HEK293 (cell line): ENCODE measurements around the gene IRF2BPL.

Source experiments
- BCL11B ChIP-seq: fragments of 450-650 bp; formaldehyde crosslinking; IDR thresholded peaks from 2 replicates; pipeline ENCODE4 v1.5.1; 2016; ENCODE audit warnings: low read depth, missing biosample characterization, missing genetic modification characterization
- CTCF ChIP-seq: fragments of 450-650 bp; formaldehyde crosslinking; IDR thresholded peaks from 2 replicates; pipeline ENCODE4 v1.5.1; 2016; ENCODE audit warnings: missing biosample characterization, missing genetic modification characterization
- GLIS2 ChIP-seq: fragments of 450-650 bp; formaldehyde crosslinking; IDR thresholded peaks from 2 replicates; pipeline ENCODE4 v1.5.1; 2016; ENCODE audit warnings: missing biosample characterization, missing genetic modification characterization
- HOXA7 ChIP-seq: sonication (generic); formaldehyde crosslinking; IDR thresholded peaks from 2 replicates; pipeline ENCODE4 v1.8.1; 2022; ENCODE audit warnings: missing genetic modification reagents, borderline replicate concordance
- PRDM1 ChIP-seq: fragments of 450-650 bp; formaldehyde crosslinking; IDR thresholded peaks from 2 replicates; pipeline ENCODE4; 2016; ENCODE audit warnings: missing biosample characterization, missing genetic modification characterization
- PRDM2 ChIP-seq: fragments of 450-650 bp; formaldehyde crosslinking; IDR thresholded peaks from 2 replicates; pipeline ENCODE4 v1.5.1; 2016; ENCODE audit warnings: missing biosample characterization, missing genetic modification characterization, borderline replicate concordance
- TCF7L2 ChIP-seq: IDR thresholded peaks from 2 replicates; pipeline ENCODE4 v1.6.1; 2011; ENCODE audit warnings: low read depth, mild to moderate bottlenecking, inconsistent platforms, low read length, moderate library complexity, borderline replicate concordance
- ZFP37 ChIP-seq: fragments of 450-650 bp; formaldehyde crosslinking; IDR thresholded peaks from 2 replicates; pipeline ENCODE4 v1.5.1; 2016; ENCODE audit warnings: missing biosample characterization, missing genetic modification characterization
- ZNF335 ChIP-seq: fragments of 450-650 bp; formaldehyde crosslinking; conservative IDR thresholded peaks from 2 replicates; pipeline ENCODE4 v1.5.1; 2016; ENCODE audit warnings: missing biosample characterization, missing genetic modification characterization
- ZNF48 ChIP-seq: fragments of 450-650 bp; formaldehyde crosslinking; IDR thresholded peaks from 2 replicates; pipeline ENCODE4 v1.5.1; 2016; ENCODE audit warnings: missing biosample characterization, missing genetic modification characterization
- ZNF544 ChIP-seq: fragments of 450-650 bp; formaldehyde crosslinking; IDR thresholded peaks from 2 replicates; pipeline ENCODE4 v1.5.0; 2017; ENCODE audit warnings: missing biosample characterization, missing genetic modification characterization
- ZNF747 ChIP-seq: fragments of 450-650 bp; formaldehyde crosslinking; IDR thresholded peaks from 2 replicates; pipeline ENCODE4 v1.5.1; 2016; ENCODE audit warnings: missing biosample characterization, missing genetic modification characterization

DNA sequence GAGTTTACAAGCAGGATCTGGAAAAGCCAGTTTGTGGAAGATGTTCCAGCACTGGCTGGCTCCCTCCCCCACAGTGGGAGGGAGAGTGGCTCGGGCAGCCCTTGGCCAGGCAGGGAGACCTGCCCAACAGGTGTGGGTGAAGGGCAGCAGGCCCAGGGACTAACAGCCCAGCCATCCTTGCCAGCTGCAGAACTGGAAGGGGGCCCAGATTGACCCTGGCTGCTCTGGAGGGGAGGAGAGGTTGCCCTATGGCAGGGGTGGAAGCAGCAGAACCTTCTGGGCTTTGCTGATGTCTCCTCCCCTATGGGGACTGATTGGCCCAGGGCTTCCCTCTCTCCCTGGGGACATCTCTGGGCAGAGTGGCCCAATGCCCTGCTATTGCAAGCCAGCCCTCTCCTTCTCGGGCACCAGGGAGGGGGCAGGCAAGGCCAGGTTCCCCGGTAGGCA, 20.5 kb downstream of the IRF2BPL start:
- TF ChIP-seq ZNF48 (tag by site-specific recombination) (no peak), PRDM1 (tag by site-specific recombination) (no peak), ZNF747 (tag by site-specific recombination) (no peak), BCL11B (no peak), GLIS2 (tag by site-specific recombination) (no peak), CTCF (tag by site-specific recombination) (no peak), ZNF335 (tag by site-specific recombination) (no peak), HOXA7 (CRISPR knock-in tag) (no peak), TCF7L2 (no peak), ZFP37 (tag by site-specific recombination) (no peak), PRDM2 (no peak), ZNF544 (no peak)
